GM19239 (cell line): Measurements from ENCODE around the gene DCK.

ENCODE experiments used
- DNase-seq: peaks from one replicate; pipeline ENCODE4 v3.0.0; 2011; ENCODE audit warnings: low spot score; ENCODE audit not compliant: insufficient read length
- FAIRE-seq: peaks from 2 replicates; lab custom pipeline; 2011; peaks lifted over from hg19 to GRCh38; lab: Jason Lieb, UNC

Gene DCK

GRCh38 chr4:70993181-70994068 is at the start of gene DCK:
Gene DCK, plus strand, starts transcription at chr4:70993649. Its CDS starts 187 bp downstream, at chr4:70993836.
- peak; percentile 85 for FAIRE-seq
- peak; percentile 67 for DNase-seq

GRCh38 chr4:70945046-70945445 is 48.4 kb upstream of the DCK start:
- DNase-seq, result no peak
- peak; percentile 79 for FAIRE-seq

DNA sequence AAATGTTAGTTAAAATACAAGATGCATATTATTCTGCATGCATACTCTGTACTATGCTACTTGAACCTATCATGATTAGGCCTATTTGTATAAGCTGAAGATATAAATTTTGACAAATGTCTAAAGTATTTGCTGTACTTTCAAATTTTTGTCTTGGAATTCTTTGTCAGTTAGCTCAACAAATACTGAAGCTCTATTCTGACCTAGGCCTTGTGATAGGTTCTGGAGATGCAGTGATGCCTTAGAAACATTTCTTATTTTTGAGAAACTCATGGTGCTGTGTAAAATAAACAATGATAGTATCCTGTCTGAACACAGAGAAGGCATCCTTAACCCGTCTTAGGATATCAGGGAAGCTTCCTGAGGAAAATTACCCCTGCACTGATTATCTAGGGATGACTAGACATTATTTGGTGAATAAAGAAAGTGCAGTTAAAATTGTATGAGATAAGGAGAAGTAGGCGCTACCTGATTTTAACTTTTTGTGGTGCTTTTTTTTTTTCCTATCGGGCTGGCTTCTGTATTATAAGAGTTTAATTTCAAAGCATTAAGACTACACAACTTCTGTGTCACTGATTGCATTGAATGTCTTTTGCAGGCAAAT is 47.9 kb upstream of the DCK start:
- no peak for FAIRE-seq
- no peak for DNase-seq

GRCh38 chr4:70946939-70947338 is 46.5 kb upstream of the DCK start:
- DNase-seq, result no peak
- FAIRE-seq, result no peak

GRCh38 chr4:70948665-70949260 is 44.7 kb upstream of the DCK start:
- no peak for DNase-seq
- peak; percentile 8 for FAIRE-seq

- FAIRE-seq (no peak), DNase-seq (no peak)
Observed at GRCh38 chr4:70954032-70954431, 39.4 kb upstream of the DCK start.

DNA sequence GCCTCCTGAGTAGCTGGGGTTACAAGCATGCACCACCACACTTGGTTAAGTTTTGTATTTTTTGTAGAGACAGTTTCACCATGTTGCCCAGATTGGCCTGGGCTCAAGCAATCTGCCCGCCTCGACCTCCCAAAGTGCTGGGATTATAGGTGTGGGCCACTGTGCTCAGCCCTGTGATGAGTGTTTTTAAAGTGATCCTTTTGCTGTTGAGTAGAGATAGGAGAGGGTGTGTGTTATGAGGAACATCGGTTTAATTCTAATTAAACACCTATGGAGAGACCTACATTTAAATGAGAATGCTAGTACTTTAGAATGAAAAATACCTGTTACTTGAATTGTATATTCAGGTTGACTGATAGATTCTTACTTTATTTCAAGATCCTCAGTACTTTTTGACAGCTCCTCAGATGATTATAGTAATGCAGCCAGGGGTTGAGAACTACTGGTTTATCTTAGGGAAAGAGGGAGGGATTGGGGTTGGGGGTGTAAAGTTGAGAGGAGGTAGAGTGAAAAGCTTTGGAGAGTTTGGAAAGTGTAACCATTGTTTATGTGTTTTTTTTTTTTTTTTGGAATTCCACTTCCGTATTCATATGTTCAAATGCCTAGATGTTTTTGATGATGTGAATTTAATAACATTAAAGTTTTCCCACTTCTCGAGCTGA is 36.8 kb upstream of the DCK start:
- DNase-seq (no peak), FAIRE-seq (peak; percentile 28)

DNA sequence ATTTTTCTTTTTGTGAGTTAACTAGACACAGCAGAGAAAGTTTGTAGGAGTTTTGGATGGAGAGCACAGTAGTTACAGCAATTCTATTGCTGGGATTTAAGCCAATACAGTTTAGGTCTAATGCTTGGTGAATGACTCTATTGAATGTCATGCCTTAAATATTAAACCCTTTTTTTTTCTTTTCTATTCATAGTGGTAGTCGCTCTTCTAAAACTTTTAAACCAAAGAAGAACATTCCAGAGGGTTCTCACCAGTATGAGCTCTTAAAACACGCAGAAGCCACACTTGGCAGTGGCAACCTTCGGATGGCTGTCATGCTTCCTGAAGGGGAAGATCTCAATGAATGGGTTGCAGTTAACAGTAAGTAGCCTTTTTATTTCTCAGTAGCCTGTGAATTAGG is 34.8 kb upstream of the DCK start:
- DNase-seq (no peak), FAIRE-seq (no peak)

GRCh38 chr4:70969076-70969475 is 24.4 kb upstream of the DCK start:
- DNase-seq, result no peak
- FAIRE-seq, result no peak

- DNase-seq (no peak), FAIRE-seq (no peak)
Observed at GRCh38 chr4:70976252-70976651, 17.2 kb upstream of the DCK start.

DNA sequence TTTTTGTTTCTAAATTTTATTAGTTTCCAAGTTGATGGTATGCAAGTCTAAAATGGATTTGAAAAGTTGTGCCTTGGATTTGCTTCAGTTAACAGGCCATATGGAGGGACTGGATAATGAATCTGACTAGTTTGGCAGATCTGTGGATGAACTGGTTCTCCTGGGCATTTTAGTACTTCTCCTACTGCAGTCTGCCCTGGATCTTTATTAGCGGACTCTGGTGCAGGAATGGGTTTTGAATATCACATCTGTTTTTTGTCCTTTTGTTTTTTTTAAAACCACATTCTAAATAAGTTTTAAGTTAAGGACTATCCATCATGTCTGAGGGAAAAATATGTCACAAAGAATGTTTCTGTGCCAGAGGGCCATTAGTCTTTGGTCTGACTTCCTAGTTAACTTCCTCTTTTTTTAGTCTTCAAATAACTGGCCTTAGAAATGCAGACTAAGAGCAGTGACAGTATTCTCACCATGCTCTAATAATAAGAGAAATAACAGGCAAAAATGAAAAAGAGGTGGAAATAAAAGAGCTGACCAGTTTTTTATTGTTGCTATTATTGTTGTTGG is 13.9 kb upstream of the DCK start:
- FAIRE-seq (peak; percentile 63), DNase-seq (no peak)

DNA sequence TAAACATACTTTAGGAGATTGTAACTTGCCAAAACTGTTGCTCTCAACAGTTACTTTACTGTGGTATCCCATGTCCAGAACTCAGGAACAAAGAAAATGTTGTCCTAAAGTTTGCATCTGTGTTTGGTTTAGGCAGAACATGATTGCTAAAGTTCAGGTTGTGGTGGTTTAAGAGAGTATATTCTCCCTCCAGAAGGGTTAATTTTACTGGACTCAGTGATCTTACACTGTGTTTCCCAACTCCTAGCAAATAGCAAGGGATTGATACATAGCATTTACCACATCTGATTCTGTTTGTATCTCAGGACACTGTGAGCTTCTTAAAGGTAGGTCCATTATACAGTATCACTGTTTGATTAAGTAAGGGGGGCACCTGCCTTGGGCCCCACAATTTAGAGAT is 13.3 kb upstream of the DCK start:
- no peak for DNase-seq
- FAIRE-seq, result no peak

GRCh38 chr4:70984106-70984505 is 9.3 kb upstream of the DCK start:
- FAIRE-seq (no peak), DNase-seq (no peak)

- DNase-seq (no peak), FAIRE-seq (peak; percentile 40)
Observed at GRCh38 chr4:70984589-70984988, 8.9 kb upstream of the DCK start.

GRCh38 chr4:70991596-70991995 is 1.9 kb upstream of the DCK start:
- FAIRE-seq, result no peak

DNA sequence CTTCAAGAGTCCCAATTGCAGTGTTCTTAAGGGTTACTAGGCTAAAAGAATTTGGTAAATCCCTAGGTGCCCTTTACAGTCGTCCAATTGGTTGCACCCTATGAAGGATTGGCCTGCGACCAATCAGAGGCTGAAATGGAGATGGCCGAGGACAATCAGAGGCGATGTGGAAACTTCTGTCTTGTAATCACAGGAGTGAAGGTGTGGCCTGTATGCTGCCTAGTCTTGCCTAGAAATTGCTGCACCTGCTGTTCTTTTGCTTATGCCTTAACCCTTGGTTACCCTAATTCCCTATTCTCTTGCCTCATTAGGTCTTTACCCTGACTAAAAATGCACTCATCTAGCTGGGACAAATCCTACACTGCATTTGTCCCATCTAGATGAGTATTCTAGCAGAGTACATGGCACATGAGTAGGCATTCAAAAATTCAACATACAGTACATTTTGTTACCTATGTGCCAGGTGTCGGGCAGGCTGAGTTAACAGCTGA is 1.0 kb upstream of the DCK start:
- FAIRE-seq (no peak), DNase-seq (no peak)

More at GRCh38 chr4:70991596-70991995, 1.9 kb upstream of the DCK start:
- no peak for DNase-seq

GRCh38 chr4:70994069-70994366 is 569 bp downstream of the DCK start:
- FAIRE-seq, result no peak
- DNase-seq, result no peak

DNA sequence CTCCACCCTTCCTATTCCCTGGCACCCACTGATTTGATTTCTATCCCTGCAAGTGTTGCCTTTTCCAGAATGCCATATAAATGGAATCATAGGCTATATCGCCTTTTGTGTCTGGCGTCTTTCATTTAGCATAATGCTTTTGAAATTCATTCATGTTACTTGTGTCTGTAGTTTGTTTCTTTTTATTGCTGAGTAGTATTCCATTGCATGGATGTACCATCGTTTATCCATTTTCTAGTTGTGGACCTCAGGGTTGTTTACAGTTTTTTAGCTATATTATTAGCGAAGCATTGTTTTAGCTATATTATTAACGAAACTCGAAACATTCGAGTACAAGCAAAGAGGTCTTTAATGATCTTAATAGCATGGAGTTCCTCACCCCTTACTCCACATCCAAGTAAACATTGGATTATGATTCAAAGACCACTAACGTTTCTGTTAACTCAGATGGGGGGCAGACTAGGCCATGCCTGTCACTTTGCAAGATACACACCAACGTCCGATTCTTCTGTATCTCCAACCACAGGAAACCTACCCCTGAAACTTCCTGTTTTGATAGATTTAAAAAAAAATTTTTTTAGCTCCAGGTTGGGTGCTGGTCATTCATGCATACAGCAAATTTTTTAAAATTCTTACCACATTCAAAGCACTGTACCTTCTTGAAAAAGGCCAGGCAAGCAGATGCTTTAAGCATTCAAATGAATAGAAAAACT is 1.1 kb downstream of the DCK start:
- no peak for DNase-seq
- peak; percentile 97 for FAIRE-seq

GRCh38 chr4:70996018-70996360 is 2.5 kb downstream of the DCK start:
- no peak for DNase-seq

GRCh38 chr4:70997036-70997435 is 3.6 kb downstream of the DCK start:
- no peak for DNase-seq
- FAIRE-seq, result peak; percentile 23

More at GRCh38 chr4:70996018-70996360, 2.5 kb downstream of the DCK start:
- FAIRE-seq, result no peak
